Epithelial cell of esophagus (primary cell): ENCODE data around the gene FKBP9.
"Not testable (repeated sequence)": the region's sequence is repeated elsewhere in the genome, so short reads cannot be mapped to it uniquely, and the experiment has no call there.

ENCODE experiments used
- DNase-seq: peaks from one replicate; pipeline ENCODE4 v3.0.0; 2010; ENCODE audit warnings: low read depth
- H3K4me3 ChIP-seq: 2 replicates; pipeline ENCODE4 v1.5.1; 2011; ENCODE audit warnings: mild to moderate bottlenecking, low read length, control low read depth
- TF ChIP-seq, protein P1 (sequence below): IDR thresholded peaks from 2 replicates; pipeline ENCODE4 v1.5.1; 2011; ENCODE audit warnings: low read depth, mild to moderate bottlenecking, low read length, control low read depth, inconsistent platforms; ENCODE audit not compliant: insufficient read depth; ENCODE audit errors: missing control alignments

FKBP9 gene

DNA sequence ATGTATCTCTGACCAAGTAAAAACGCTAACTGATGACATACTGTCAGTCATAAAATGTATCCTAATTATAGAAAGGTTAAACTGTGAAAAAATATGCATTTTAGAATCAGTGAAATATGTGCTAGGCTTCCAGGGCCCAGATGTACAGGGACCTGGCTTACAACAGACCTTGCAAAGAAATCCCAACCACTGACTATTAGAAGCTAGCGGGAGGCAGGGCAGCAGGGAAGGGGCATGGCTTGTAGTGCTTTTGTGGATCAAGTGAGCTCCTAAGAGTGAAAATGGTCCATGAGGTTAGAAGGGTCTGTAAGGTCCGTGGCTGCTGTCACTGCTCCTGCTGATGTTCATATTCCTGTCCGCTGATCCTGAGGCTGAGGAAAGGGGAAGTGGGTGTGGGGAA is 40.7 kb downstream of the FKBP9 start:
- not testable (repeated sequence) for H3K4me3 ChIP-seq, DNase-seq

DNA sequence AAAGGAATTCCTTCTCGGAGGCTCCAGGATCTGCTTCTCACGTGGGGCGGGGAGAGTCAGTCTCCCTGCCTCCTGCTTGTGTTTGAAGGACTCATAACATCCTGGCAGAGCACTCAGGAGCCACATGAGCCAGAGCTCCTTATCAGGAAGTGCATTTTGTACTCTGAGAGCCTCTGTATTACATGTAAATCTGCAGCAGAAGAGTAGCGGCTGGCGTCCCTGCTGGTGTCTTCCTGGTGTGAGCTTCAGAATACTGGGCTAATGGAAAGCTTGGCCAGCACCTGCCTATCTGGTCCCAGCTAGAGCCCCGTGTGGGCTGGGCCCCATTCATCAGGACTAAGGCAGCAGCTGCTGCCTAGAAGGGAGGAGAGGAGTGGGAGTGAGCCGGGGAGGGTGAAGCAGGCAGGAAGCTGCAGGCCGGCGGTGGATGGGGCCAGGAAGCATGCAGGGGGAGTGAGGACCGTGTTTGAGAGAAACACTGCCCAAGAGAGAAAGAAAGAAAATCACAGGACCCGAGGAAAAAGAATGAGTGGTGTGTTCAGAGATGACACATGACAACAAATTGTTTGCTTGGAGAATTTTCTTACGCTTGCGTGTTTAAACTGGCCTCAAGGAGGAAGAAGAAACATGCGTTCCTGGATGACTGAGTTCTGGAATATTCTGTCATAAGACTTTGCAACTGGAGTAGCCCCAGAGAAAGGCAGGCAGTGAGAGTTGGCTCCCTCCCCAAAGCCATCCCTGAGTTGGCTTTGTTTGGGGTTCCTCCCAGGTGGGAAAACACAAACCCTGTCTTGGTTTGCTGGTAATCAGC is 41.3 kb downstream of the FKBP9 start:
- H3K4me3 ChIP-seq = not testable (repeated sequence)
- peak; percentile 81 for DNase-seq

DNA sequence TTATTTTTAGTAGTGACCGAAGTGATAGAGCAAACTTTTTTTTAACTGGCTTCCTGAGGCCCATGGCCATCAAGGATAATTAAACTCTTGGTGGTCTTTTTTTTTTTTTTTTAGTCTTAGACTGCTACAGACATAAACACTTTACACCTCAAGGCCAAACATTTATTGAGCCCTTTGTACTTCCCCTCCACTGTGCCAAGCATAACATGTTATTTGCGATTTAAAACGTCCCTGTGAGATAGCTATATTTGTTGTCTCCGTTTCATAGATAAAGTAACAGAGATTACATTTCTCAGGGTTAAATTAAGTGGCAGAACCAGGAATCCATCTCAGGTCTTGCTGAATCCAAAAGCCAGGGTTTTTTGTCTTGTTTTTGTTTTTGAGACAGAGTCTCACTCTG is 42.1 kb downstream of the FKBP9 start:
- not testable (repeated sequence) for H3K4me3 ChIP-seq, DNase-seq

DNA sequence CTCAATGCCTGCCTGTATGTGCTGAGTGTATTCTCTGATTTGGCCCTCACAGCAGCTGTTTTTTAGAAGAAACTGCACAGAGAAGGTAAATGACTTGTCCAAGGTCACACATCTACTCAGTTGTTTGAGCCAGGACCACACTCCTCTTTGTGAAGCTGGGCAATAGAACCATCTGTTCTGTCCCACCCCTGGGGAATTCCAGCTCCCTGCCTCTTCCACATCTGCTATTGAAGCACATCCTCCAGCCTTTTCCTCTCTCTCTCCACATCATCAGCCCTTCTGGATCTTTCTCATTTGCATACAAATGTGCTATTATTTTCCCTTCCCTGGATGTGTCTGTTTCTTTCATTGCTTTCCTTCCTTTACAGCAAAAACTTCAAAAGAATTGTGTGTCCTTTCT is 45.9 kb downstream of the FKBP9 start:
- DNase-seq, H3K4me3 ChIP-seq: not testable (repeated sequence)

DNA sequence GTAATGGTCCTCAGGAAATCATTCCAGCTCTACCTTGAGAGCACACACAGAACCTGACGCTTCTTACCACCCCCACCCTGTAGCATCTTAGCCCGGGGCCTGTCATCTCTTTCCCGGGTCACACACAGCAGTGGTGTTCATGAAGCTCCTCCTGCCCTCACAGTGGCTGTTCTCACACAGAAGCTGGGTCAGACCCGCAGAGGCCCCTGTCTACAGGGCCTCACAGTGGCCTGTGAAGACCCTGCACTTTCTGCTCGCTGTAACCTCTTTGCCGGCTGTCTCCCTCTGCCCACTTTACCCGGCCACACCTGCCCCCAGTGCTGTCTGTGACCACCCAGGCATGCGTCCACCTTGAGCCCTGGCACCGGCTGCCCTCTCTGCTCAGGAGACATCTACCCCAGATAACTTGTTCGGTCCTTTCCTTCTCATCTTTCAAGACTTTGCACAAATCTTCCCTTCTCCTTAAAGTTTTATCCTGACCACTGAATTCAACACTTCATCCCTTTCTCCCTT is 46.9 kb downstream of the FKBP9 start:
- H3K4me3 ChIP-seq, DNase-seq: not testable (repeated sequence)

DNA sequence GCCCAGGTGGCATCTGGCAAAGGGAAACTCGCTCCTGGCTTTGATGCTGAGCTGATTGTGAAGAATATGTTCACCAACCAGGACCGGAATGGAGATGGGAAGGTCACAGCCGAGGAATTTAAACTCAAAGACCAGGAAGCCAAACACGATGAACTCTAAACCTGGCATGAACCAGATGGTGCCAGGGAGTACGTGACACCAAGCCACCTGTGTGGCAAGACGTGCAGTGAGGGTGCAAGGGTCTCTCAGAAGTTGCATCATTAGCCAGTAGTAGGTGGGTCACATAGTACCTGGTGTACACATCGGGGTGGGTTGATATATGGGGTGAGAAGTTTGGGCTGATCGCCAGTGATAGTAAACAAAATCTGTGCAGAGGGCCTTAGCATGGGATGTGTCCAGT is 48.0 kb downstream of the FKBP9 start:
- not testable (repeated sequence) for H3K4me3 ChIP-seq, DNase-seq

DNA sequence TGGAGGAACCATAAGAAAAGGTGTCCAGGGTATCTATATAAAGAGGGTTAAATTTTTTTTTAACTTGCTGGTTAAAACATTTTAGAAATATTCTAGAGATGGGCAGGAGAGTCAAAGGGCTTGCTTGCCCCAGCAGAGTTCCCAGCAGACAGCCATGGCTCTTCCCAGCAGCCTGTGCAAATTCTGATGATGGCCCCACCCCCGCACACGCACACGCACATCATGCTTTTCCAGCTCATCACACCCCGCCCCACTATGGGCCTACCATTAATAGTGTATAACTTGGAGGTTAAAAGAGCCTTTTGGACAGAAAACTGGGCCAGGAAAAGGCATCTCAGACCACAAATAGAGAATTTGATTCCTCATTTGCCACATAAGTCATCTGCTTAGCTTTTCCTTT is 48.5 kb downstream of the FKBP9 start:
- DNase-seq, H3K4me3 ChIP-seq: not testable (repeated sequence)

DNA sequence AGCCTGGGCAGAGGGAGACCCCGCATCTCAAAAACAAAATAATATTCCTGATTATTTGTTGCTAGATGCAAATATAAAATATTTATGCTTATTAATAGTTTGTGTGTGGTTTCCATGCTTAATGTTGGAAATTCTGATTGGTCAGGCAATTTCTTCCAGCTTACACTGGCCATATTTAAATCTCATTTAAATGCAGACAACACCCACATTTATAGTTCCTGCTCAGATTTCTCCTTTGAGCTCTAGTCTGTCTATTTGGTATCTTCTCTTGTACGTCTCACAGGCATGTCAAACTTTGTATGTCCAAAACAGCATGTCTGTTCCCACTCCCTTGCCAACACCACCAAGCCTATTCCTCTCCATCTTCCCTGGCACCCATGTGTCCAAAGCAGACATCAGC is 52.5 kb downstream of the FKBP9 start:
- no peak overlapping the region for H3K4me3 ChIP-seq
- DNase-seq = no peak
- TF ChIP-seq, protein P1, sequence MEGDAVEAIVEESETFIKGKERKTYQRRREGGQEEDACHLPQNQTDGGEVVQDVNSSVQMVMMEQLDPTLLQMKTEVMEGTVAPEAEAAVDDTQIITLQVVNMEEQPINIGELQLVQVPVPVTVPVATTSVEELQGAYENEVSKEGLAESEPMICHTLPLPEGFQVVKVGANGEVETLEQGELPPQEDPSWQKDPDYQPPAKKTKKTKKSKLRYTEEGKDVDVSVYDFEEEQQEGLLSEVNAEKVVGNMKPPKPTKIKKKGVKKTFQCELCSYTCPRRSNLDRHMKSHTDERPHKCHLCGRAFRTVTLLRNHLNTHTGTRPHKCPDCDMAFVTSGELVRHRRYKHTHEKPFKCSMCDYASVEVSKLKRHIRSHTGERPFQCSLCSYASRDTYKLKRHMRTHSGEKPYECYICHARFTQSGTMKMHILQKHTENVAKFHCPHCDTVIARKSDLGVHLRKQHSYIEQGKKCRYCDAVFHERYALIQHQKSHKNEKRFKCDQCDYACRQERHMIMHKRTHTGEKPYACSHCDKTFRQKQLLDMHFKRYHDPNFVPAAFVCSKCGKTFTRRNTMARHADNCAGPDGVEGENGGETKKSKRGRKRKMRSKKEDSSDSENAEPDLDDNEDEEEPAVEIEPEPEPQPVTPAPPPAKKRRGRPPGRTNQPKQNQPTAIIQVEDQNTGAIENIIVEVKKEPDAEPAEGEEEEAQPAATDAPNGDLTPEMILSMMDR = no peak

DNA sequence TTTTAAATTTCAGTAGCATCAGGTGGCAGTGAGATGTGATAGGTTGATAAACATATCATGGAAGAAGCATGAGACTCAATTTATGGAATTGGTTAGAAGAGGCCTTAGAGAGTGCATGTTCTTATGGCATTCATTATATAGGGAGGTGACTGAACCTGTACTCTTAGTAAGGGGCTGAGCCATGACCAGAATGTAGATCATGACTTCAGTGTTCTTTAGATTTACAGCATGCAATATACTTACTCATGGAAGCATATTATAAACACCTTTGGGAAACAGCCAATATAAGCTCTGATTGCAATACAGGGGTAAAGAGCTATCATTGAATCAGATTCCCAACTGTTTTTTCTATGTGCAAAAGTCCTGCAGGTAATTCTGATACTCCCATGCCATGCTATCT is 55.1 kb downstream of the FKBP9 start:
- TF ChIP-seq, protein P1 = no peak
- H3K4me3 ChIP-seq = no peak overlapping the region
- DNase-seq = no peak

DNA sequence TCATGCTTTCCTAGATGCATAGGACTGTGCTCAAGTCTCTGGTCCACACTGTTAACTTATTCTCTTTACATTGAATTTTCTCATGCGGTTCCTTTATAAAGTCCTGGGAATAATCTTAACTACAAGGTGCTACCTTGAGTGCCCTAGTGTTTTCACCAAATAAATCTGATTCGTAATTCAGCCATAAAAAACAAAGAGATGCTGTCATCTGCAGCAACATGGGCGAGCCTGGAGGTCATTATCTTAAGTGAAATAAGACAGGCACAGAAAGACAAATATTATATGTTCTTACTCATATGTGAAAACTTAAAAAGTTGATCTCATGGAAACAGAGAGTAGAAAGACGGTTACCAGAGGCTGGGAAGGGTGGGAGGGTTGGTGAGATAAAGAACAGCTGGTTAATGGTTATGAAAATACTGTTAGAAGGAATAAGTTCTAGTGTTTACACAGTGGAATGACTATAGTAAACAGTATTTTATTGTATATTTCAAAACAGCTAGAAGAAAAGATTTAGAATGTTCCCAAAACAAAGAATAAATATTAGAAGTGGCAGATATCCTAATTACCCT is 67.0 kb downstream of the FKBP9 start:
- no peak overlapping the region for H3K4me3 ChIP-seq
- TF ChIP-seq, protein P1 = no peak
- no peak for DNase-seq

DNA sequence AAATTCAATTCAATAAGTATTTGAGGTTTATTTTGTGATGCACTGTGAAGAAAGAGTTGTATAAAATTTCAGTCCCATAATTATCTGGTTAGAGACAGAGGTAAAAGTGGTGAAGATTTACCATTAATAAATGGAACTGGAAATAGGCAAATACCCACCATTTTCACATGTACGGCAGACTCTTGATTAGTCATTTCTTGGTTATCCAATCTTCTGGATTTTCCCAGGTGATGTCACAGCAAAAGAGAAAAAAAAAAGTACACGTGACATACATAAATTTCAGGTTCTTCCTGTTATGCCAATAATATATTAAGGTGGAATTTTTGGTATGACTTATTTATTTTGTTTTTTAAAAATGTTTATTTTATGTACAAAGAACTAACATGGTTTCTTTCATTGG is 78.5 kb downstream of the FKBP9 start:
- DNase-seq = peak; percentile 32
- no peak overlapping the region for H3K4me3 ChIP-seq
- TF ChIP-seq, protein P1 = no peak
